Mesendoderm (in vitro differentiated cells): ENCODE results near the gene PMEPA1.

Experiments used
- DNase-seq: peaks from one replicate; pipeline ENCODE4 v3.0.0; 2013
- H2AK5ac ChIP-seq: 2 replicates; pipeline ENCODE4 v1.6.1; 2013; ENCODE audit warnings: low read length, inconsistent platforms
- H2BK120ac ChIP-seq: 2 replicates; pipeline ENCODE4 v1.6.1; 2013; ENCODE audit warnings: low read depth, mild to moderate bottlenecking, low read length, moderate library complexity, mixed read lengths
- H2BK15ac ChIP-seq: replicated peaks from 2 replicates; pipeline ENCODE4 v1.6.1; 2013; ENCODE audit warnings: low read depth, mild to moderate bottlenecking, moderate library complexity
- H2BK5ac ChIP-seq: 2 replicates; pipeline ENCODE4 v1.6.1; 2013; ENCODE audit warnings: low read length, inconsistent platforms
- H3K18ac ChIP-seq: 2 replicates; pipeline ENCODE4 v1.6.1; 2013; ENCODE audit warnings: mild to moderate bottlenecking, low read length, mixed read lengths
- H3K23ac ChIP-seq: one replicate; pipeline ENCODE4 v1.6.1; 2013; ENCODE audit warnings: low read length
- H3K27ac ChIP-seq: 2 replicates; pipeline ENCODE4 v1.5.1; 2013; ENCODE audit warnings: low read depth, mild to moderate bottlenecking, inconsistent platforms, low read length, moderate library complexity
- H3K27me3 ChIP-seq: 2 replicates; pipeline ENCODE4 v1.6.1; 2013; ENCODE audit warnings: low read length, control low read depth, mild to moderate bottlenecking, inconsistent platforms; ENCODE audit not compliant: insufficient read depth, poor library complexity
- H3K36me3 ChIP-seq: 2 replicates; pipeline ENCODE4 v1.6.1; 2013; ENCODE audit warnings: low read length, inconsistent platforms; ENCODE audit not compliant: control insufficient read depth, insufficient read depth
- H3K4ac ChIP-seq: one replicate; pipeline ENCODE4 v1.6.1; 2013; ENCODE audit warnings: low read depth, mild to moderate bottlenecking, low read length, moderate library complexity
- H3K4me1 ChIP-seq: 2 replicates; pipeline ENCODE4 v1.6.1; 2013; ENCODE audit warnings: low read depth, low read length, inconsistent platforms; ENCODE audit not compliant: control insufficient read depth
- H3K4me2 ChIP-seq: 2 replicates; pipeline ENCODE4 v1.6.1; 2013; ENCODE audit warnings: low read length
- H3K4me3 ChIP-seq: 2 replicates; pipeline ENCODE4 v1.5.1; 2013; ENCODE audit warnings: mild to moderate bottlenecking, low read length
- H3K56ac ChIP-seq: one replicate; pipeline ENCODE4 v1.6.1; 2013; ENCODE audit warnings: low read length
- H3K79me1 ChIP-seq: 2 replicates; pipeline ENCODE4 v1.6.1; 2013; ENCODE audit warnings: low read length, inconsistent platforms
- H3K79me2 ChIP-seq: 2 replicates; pipeline ENCODE4 v1.6.1; 2013; ENCODE audit warnings: mild to moderate bottlenecking, low read length; ENCODE audit not compliant: control insufficient read depth, insufficient read depth
- H3K9ac ChIP-seq: 2 replicates; pipeline ENCODE4 v1.6.1; 2013; ENCODE audit warnings: low read length, inconsistent platforms
- H4K5ac ChIP-seq: one replicate; pipeline ENCODE4 v1.6.1; 2013; ENCODE audit warnings: low read length
- H4K8ac ChIP-seq: one replicate; pipeline ENCODE4 v1.6.1; 2013; ENCODE audit warnings: low read depth, mild to moderate bottlenecking, control low read depth, low read length, moderate library complexity
- WGBS: extraction: QIAGEN DNeasy Blood & Tissue Kit; methylation state at CpG from one replicate; pipeline ENCODE4 v1.1.7; 2013; ENCODE audit warnings: low lambda C conversion rate, missing lambda C conversion rate; ENCODE audit not compliant: insufficient coverage; ENCODE audit errors: extremely low coverage; 5-methylcytosine and 5-hydroxymethylcytosine counted together

Gene PMEPA1

DNA sequence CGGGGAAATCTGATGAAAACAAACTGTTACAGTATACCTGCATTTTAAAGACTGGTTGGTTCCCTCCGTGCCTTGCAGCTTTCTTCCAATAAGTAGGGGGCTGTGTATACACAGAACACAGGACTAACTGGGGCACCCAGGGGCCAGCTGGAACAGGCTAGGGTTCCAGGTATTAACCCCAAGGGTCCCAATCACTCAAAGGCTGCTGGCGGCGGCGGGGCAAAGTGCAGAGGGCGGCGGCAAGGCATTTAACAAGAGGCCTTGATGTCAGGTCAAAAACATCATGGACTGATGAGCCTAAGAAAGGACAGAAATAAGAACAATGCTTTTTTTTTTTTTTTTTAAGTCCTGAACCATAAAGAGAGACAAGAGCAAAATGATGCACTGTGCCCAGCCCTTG lies 2.5 kb downstream of the PMEPA1 start:
- Histone ChIP-seq H3K27ac (no peak overlapping the region), H3K27me3 (no peaks in the 10 kb centered on the region)

DNA sequence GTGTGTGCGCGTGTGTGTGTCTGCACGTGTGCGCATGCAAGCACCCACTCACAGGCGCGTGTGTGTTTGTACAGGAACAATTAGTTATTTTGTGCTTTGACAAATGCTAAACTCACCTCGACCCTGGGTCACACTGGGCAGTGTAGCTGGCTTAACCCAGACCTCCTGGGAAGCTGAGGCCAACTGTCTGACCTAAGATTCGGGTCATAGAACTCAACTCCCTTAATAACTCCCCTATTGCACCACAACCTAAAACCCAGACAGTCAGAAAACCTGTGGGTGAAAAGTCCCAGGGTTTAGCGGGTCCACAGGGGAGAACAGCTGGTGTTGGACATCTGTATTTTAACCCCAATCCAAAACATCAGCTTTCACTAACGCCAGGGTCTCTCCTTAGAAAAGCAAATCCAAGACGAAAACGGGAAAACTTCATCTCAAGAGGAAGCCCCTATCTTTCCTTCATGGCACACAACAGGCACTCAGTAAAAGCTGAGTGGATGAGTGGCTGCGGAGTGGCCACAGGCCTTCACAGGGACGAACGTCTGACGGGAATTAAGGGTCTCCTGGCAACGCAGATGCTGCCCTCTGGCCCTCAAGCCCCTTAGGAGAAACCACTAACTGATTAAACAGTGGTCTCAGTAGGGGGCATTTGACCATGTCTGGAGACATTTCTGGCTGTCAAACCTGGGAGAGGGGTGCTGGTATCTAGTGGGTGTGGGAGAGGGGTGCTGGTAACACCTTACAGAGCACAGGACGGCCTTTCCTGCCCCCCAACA lies 4.5 kb downstream of the PMEPA1 start:
- Histone ChIP-seq H3K4ac (no peak overlapping the region), H3K27me3 (no peaks in the 10 kb centered on the region), H2BK5ac (no peak overlapping the region), H3K79me2 (peaks cover 93% of the 10 kb centered on the region), H2AK5ac (no peak overlapping the region), H3K4me1 (peaks cover 20% of the 10 kb centered on the region), H3K4me3 (no peak overlapping the region), H2BK120ac (no peak overlapping the region), H4K5ac (no peak overlapping the region), H3K4me2 (no peak overlapping the region), H2BK15ac (no peak overlapping the region), H3K18ac (no peak overlapping the region), H3K79me1 (peaks cover 2% of the 10 kb centered on the region), H3K9ac (no peak overlapping the region), H3K36me3 (no peaks in the 10 kb centered on the region), H3K23ac (peak overlapping the region; percentile 56), H4K8ac (no peak overlapping the region), H3K56ac (no peak overlapping the region), H3K27ac (no peak overlapping the region)
- WGBS = no CpG with 5 or more reads among the region's 18 CpGs
- no peak for DNase-seq

More for the DNA sequence above, 2.5 kb downstream of the PMEPA1 start:
- H3K4me1 ChIP-seq = peaks cover 32% of the 10 kb centered on the region
- no peak overlapping the region for H2BK5ac ChIP-seq
- H3K36me3 ChIP-seq = no peaks in the 10 kb centered on the region
- H3K4me3 ChIP-seq = peak overlapping the region; percentile 90
- no peak for DNase-seq
- no peak overlapping the region for H2BK15ac ChIP-seq
- no peak overlapping the region for H3K18ac ChIP-seq
- no peak overlapping the region for H2AK5ac ChIP-seq
- no peak overlapping the region for H4K8ac ChIP-seq
- H3K9ac ChIP-seq = peak overlapping the region; percentile 75
- H3K4me2 ChIP-seq = peak overlapping the region; percentile 73
- H3K79me2 ChIP-seq = peaks cover 78% of the 10 kb centered on the region
- peak overlapping the region; percentile 95 for H3K56ac ChIP-seq
- H3K23ac ChIP-seq = no peak overlapping the region
- no peak overlapping the region for H2BK120ac ChIP-seq
- H4K5ac ChIP-seq = no peak overlapping the region
- H3K79me1 ChIP-seq = peaks cover 4% of the 10 kb centered on the region
- H3K4ac ChIP-seq = no peak overlapping the region
- WGBS = no CpG with 5 or more reads among the region's 7 CpGs

- H4K8ac ChIP-seq = no peak overlapping the region
- H2AK5ac ChIP-seq = no peak overlapping the region
- no peak for DNase-seq
- H2BK15ac ChIP-seq = no peak overlapping the region
- H3K36me3 ChIP-seq = no peaks in the 10 kb centered on the region
- peaks cover 20% of the 10 kb centered on the region for H3K4me1 ChIP-seq
- H3K27ac ChIP-seq = no peak overlapping the region
- H3K56ac ChIP-seq = peak overlapping the region; percentile 43
- H2BK120ac ChIP-seq = no peak overlapping the region
- H3K79me2 ChIP-seq = peaks cover 100% of the 10 kb centered on the region
- H3K4me3 ChIP-seq = no peak overlapping the region
- H3K27me3 ChIP-seq = no peaks in the 10 kb centered on the region
- no peak overlapping the region for H3K18ac ChIP-seq
- no peak overlapping the region for H4K5ac ChIP-seq
- H3K79me1 ChIP-seq = peaks cover 2% of the 10 kb centered on the region
- no peak overlapping the region for H3K4ac ChIP-seq
- H2BK5ac ChIP-seq = no peak overlapping the region
- no CpG with 5 or more reads among the region's 14 CpGs for WGBS
- no peak overlapping the region for H3K4me2 ChIP-seq
- no peak overlapping the region for H3K23ac ChIP-seq
- H3K9ac ChIP-seq = no peak overlapping the region
Measured at GRCh38 chr20:57704245-57704644, 5.6 kb downstream of the PMEPA1 start.

GRCh38 chr20:57703013-57703412 lies 6.8 kb downstream of the PMEPA1 start:
- Histone ChIP-seq H4K5ac (no peak overlapping the region), H3K79me2 (peaks cover 100% of the 10 kb centered on the region), H3K4me1 (peaks cover 20% of the 10 kb centered on the region), H3K4me2 (no peak overlapping the region), H4K8ac (no peak overlapping the region), H2AK5ac (no peak overlapping the region), H2BK5ac (no peak overlapping the region), H3K4ac (no peak overlapping the region), H3K79me1 (peaks cover 2% of the 10 kb centered on the region), H2BK120ac (no peak overlapping the region), H3K18ac (no peak overlapping the region), H3K27ac (no peak overlapping the region), H3K23ac (no peak overlapping the region), H3K56ac (no peak overlapping the region), H3K27me3 (no peaks in the 10 kb centered on the region), H3K9ac (no peak overlapping the region), H3K4me3 (no peak overlapping the region), H3K36me3 (no peaks in the 10 kb centered on the region), H2BK15ac (no peak overlapping the region)
- no CpG with 5 or more reads among the region's 6 CpGs for WGBS
- no peak for DNase-seq

GRCh38 chr20:57702521-57702920 lies 7.3 kb downstream of the PMEPA1 start:
- no peak overlapping the region for H2BK120ac ChIP-seq
- H4K5ac ChIP-seq = no peak overlapping the region
- no peak for DNase-seq
- no peaks in the 10 kb centered on the region for H3K36me3 ChIP-seq
- H4K8ac ChIP-seq = no peak overlapping the region
- no peak overlapping the region for H3K4me2 ChIP-seq
- no peak overlapping the region for H3K4me3 ChIP-seq
- peaks cover 100% of the 10 kb centered on the region for H3K79me2 ChIP-seq
- peaks cover 2% of the 10 kb centered on the region for H3K79me1 ChIP-seq
- WGBS = no CpG with 5 or more reads among the region's 6 CpGs
- H3K4ac ChIP-seq = no peak overlapping the region
- H3K27ac ChIP-seq = no peak overlapping the region
- H3K56ac ChIP-seq = no peak overlapping the region
- H3K9ac ChIP-seq = no peak overlapping the region
- H3K4me1 ChIP-seq = peaks cover 20% of the 10 kb centered on the region
- H2BK15ac ChIP-seq = no peak overlapping the region
- no peak overlapping the region for H3K18ac ChIP-seq
- H2BK5ac ChIP-seq = no peak overlapping the region
- no peak overlapping the region for H3K23ac ChIP-seq
- H2AK5ac ChIP-seq = no peak overlapping the region
- H3K27me3 ChIP-seq = no peaks in the 10 kb centered on the region

DNA sequence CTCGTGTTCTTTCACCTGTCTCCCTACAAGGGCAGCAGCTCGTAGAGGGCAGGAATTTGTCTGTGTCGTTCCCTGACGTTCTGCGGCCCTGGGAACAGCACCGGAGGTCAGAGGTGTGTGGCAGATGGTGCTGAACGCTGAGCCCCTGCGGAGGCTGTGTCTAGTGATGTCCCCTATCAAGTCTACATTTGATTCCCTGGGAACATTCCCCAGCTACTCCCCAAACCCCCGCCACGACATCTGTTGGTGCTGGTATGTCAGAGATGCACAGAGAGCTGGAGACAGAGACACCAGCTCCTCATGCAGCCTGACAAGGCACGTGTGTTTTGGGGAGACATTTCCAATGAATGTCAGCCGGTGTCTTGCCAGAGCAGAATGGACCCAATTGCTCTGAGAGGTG lies 7.7 kb downstream of the PMEPA1 start:
- peaks cover 100% of the 10 kb centered on the region for H3K79me2 ChIP-seq
- no peaks in the 10 kb centered on the region for H3K36me3 ChIP-seq
- H2BK5ac ChIP-seq = no peak overlapping the region
- H3K56ac ChIP-seq = no peak overlapping the region
- H3K9ac ChIP-seq = no peak overlapping the region
- no peaks in the 10 kb centered on the region for H3K27me3 ChIP-seq
- H3K27ac ChIP-seq = no peak overlapping the region
- H3K23ac ChIP-seq = no peak overlapping the region
- peaks cover 2% of the 10 kb centered on the region for H3K79me1 ChIP-seq
- H4K5ac ChIP-seq = no peak overlapping the region
- H3K4me1 ChIP-seq = peaks cover 20% of the 10 kb centered on the region
- H3K4me2 ChIP-seq = no peak overlapping the region
- no peak overlapping the region for H3K4ac ChIP-seq
- H3K18ac ChIP-seq = no peak overlapping the region
- no peak for DNase-seq
- H4K8ac ChIP-seq = no peak overlapping the region
- H3K4me3 ChIP-seq = no peak overlapping the region
- WGBS = no CpG with 5 or more reads among the region's 12 CpGs
- no peak overlapping the region for H2BK15ac ChIP-seq
- no peak overlapping the region for H2BK120ac ChIP-seq
- no peak overlapping the region for H2AK5ac ChIP-seq
